ACC112 (cell line): Measurements from ENCODE around the gene ZKSCAN5.

Source experiments
- H2AFZ ChIP-seq: fragments of 200-600 bp; sonication (generic); one replicate; pipeline ENCODE4 v1.6.0; 2017; ENCODE audit warnings: antibody characterized with exemption, low read length; ENCODE audit not compliant: unreplicated experiment
- H3K27ac ChIP-seq: fragments of 200-600 bp; sonication (generic); 2 replicates; pipeline ENCODE4 v1.5.1; 2014; ENCODE audit warnings: low read depth, mild to moderate bottlenecking, antibody characterized with exemption, low read length, moderate library complexity
- H3K27me3 ChIP-seq: fragments of 200-600 bp; sonication (generic); 2 replicates; pipeline ENCODE4 v1.6.1; 2014; ENCODE audit warnings: mild to moderate bottlenecking, antibody characterized with exemption, low read length, moderate library complexity, mixed read lengths; ENCODE audit not compliant: insufficient read depth
- H3K36me3 ChIP-seq: fragments of 200-600 bp; sonication (generic); 2 replicates; pipeline ENCODE4 v1.6.1; 2016; ENCODE audit warnings: mild to moderate bottlenecking, antibody characterized with exemption, low read length, moderate library complexity, mixed read lengths; ENCODE audit not compliant: insufficient read depth
- H3K4me1 ChIP-seq: fragments of 200-600 bp; sonication (generic); one replicate; pipeline ENCODE4 v1.6.1; 2016; ENCODE audit warnings: low read length, mixed read lengths; ENCODE audit not compliant: insufficient read depth, unreplicated experiment, control insufficient read depth
- H3K4me3 ChIP-seq: fragments of 200-600 bp; sonication (generic); 2 replicates; pipeline ENCODE4 v1.5.1; 2014; ENCODE audit warnings: mild to moderate bottlenecking, low read depth, low read length
- H3K79me2 ChIP-seq: fragments of 200-600 bp; sonication (generic); one replicate; pipeline ENCODE4 v1.6.0; 2016; ENCODE audit warnings: low read length; ENCODE audit not compliant: control insufficient read depth, unreplicated experiment, insufficient read depth

The ZKSCAN5 gene

DNA sequence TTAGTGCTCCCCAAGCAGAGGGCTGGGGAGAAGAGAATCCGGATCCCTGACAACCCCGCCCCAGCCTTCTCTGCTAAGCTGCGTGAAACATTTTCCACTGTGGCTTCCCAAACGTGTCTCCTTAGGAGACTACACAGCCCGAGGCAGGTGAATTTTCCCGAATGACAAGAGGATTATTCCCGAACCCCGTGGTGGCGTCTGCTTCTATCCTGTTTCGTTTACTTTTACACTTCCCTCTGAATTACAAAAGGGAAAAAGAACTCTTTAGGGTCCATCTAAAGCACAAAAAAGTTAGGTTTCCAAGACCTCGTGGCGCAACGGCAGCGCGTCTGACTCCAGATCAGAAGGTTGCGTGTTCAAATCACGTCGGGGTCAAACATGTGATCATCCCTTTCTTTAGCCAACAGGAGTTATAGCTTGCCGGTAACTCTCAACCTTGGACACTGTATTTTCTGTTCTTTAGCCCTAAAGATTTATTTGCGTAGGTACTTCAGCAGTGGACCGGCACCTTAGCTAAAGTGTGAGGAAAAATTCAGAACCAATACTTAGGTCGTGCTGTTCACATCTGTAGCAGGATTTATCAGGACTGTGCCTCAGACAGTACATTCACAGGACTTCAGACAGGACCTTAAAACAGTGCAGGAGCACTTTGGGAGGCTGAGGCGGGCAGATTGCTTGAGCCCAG is 34.9 kb upstream of the ZKSCAN5 start:
- H3K27ac ChIP-seq, result no peak overlapping the region
- H2AFZ ChIP-seq, result no peak overlapping the region
- no peak overlapping the region for H3K4me3 ChIP-seq

GRCh38 chr7:99472561-99473314 is 31.7 kb upstream of the ZKSCAN5 start, which contains the start of gene ZNF789:
ZNF789 (plus strand) TSS chr7:99472890; CDS start chr7:99476457, 3,567 bp downstream.
- Histone ChIP-seq H3K79me2 (peaks cover 38% of the 10 kb centered on the region), H3K36me3 (no peaks in the 10 kb centered on the region), H3K27ac (peak within 1 kb of the TSS; percentile 55), H3K27me3 (no peaks in the 10 kb centered on the region), H2AFZ (peak within 1 kb of the TSS; percentile 98), H3K4me1 (peaks cover 6% of the 10 kb centered on the region), H3K4me3 (peak within 1 kb of the TSS; percentile 89)

More for the DNA sequence above, 34.9 kb upstream of the ZKSCAN5 start:
- peaks cover 6% of the 10 kb centered on the region for H3K4me1 ChIP-seq
- H3K27me3 ChIP-seq, result no peaks in the 10 kb centered on the region
- H3K36me3 ChIP-seq, result no peaks in the 10 kb centered on the region
- peaks cover 35% of the 10 kb centered on the region for H3K79me2 ChIP-seq

DNA sequence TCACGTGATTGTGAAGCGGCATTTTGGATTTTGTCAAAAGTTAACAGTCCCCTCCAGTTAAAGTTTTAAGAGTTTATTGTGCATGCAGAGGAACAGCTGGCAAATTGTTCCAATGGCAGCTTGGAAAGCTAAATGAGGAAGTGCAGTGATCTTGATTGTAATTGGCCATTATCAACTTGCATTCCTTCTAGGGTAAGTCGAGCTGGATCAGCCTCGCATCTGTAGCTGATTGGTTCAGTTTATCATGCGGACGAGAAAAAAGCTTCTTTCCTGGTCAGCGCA is 31.2 kb upstream of the ZKSCAN5 start:
- H2AFZ ChIP-seq, result peak overlapping the region; percentile 98
- peak overlapping the region; percentile 22; the same call in 1 of the 2 replicates for H3K27ac ChIP-seq
- peaks cover 6% of the 10 kb centered on the region for H3K4me1 ChIP-seq
- H3K27me3 ChIP-seq, result no peaks in the 10 kb centered on the region
- H3K4me3 ChIP-seq, result peak overlapping the region; percentile 89
- H3K79me2 ChIP-seq, result peaks cover 42% of the 10 kb centered on the region
- H3K36me3 ChIP-seq, result no peaks in the 10 kb centered on the region

- Histone ChIP-seq H3K27me3 (no peaks in the 10 kb centered on the region), H3K4me3 (no peak overlapping the region), H3K27ac (no peak overlapping the region), H3K36me3 (peaks cover 4% of the 10 kb centered on the region; the same call in 1 of the 2 replicates), H3K79me2 (peaks cover 46% of the 10 kb centered on the region), H2AFZ (no peak overlapping the region), H3K4me1 (peaks cover 6% of the 10 kb centered on the region)
Measured at GRCh38 chr7:99476107-99476506, 28.4 kb upstream of the ZKSCAN5 start.

DNA sequence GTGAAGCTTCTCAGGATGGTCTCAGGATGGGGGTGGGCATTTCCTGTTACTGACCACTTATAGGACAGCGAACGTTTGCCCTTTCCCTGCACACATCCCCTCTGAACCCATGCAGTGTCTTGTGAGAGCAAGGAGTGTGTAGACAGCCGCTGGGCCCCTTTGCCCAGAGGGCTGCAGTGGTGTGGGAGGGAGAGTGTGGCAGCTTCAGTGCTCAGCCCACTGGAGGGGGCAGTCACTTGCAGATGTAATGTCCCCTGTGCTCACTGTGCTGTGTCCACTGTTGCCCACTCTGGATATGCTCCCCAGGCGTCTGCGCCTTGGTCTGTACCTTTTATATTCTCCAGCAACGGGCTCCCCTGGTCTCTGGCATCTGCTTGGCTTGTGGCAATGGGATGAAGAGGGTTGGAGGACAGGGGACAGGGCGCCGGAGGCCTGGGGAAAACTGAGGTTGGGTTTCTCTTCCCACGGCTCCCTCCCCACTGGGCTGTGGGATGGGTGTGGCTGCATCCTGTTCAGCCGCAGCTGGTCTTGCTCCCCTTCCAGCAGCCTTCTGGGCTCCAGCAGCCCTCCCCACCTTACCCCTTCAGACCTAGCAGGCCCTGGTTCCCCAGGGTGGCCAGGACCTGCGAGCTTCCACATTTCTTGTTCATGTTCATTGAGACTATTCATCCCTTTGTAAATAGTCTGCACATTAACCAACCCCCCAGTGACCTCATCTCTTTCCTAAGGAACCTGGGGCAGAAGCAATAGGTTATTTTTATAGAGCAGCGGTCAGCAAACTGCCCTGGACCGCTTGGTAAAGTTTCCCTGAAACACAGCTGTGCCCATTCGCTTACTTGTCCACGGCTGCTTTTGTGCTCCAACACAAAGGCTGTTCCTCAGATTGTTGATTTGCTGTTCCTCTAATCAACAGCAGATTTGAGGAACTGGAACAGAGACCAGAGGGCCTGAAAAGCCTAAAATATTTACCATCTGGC is 25.7 kb upstream of the ZKSCAN5 start:
- no peak overlapping the region for H3K27ac ChIP-seq

DNA sequence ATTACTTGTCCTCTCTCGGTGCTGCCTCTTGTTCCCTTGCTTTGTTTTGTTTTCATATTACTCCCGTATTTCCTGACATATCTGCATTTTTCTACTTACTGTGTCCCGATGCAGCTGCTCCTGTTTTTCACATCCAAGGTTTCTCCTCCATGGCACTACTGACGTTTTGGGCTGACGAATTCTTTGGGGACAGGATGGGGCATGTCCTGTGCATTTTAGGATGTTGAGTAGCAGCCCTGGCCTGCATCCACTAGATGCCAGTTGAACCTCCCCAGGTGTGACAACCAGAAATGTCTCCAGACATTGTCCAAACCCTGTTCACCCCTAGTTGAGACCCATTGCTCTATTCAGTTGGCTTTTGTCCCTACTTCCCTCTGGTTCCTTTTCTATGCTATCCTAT is 19.4 kb upstream of the ZKSCAN5 start:
- Histone ChIP-seq H3K27ac (no peak overlapping the region), H3K4me1 (no peaks in the 10 kb centered on the region), H2AFZ (no peak overlapping the region), H3K27me3 (no peaks in the 10 kb centered on the region), H3K36me3 (peaks cover 25% of the 10 kb centered on the region), H3K4me3 (no peak overlapping the region), H3K79me2 (no peaks in the 10 kb centered on the region)

More for the DNA sequence above, 25.7 kb upstream of the ZKSCAN5 start:
- Histone ChIP-seq H2AFZ (no peak overlapping the region), H3K79me2 (peaks cover 36% of the 10 kb centered on the region), H3K27me3 (no peaks in the 10 kb centered on the region), H3K36me3 (peaks cover 4% of the 10 kb centered on the region; the same call in 1 of the 2 replicates), H3K4me3 (no peak overlapping the region), H3K4me1 (peaks cover 4% of the 10 kb centered on the region)

DNA sequence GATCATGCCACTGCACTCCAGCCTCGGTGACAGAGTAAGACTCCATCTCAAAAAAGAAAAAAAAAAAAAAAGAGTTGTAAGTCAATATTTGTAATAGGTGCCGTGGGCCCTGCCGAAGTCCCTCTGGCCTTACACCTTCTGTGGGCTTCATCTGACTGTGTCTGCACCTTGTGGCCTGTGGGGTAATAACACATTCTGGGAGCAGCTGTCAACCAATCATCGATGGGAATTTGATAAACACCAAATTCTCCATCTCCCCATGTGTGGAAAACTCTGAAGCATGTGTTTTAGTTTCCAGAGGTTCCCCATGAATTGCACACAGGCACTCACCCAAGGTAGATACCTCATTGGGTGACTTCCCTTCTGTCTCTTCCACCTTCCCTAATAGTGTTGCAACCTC is 15.2 kb upstream of the ZKSCAN5 start:
- Histone ChIP-seq H3K27ac (no peak overlapping the region), H3K36me3 (peaks cover 40% of the 10 kb centered on the region), H3K79me2 (peaks cover 2% of the 10 kb centered on the region), H3K4me1 (no peaks in the 10 kb centered on the region), H3K27me3 (no peaks in the 10 kb centered on the region), H2AFZ (no peak overlapping the region), H3K4me3 (no peak overlapping the region)

DNA sequence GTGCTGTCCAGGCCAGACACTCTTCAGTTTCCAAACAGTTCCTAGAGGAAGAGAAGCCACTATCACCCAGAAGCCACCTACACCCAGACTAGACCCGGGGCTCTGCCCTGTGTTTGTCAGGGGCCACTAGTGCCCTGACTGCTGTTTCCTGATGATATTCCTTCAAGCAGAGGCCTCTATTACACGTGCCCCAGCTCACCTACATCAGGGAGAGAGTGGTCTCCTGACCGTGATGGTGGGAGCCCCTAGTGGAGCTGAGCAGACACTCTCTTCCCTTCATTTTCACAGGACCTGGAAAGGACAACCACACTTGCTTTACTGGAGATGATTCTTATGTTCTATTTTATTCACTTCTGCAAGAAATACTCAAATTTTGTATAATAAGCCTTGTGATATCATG is 13.6 kb upstream of the ZKSCAN5 start:
- no peaks in the 10 kb centered on the region for H3K27me3 ChIP-seq
- no peak overlapping the region for H3K27ac ChIP-seq
- peaks cover 2% of the 10 kb centered on the region for H3K79me2 ChIP-seq
- no peak overlapping the region for H2AFZ ChIP-seq
- peaks cover 48% of the 10 kb centered on the region for H3K36me3 ChIP-seq
- H3K4me1 ChIP-seq, result no peaks in the 10 kb centered on the region
- H3K4me3 ChIP-seq, result no peak overlapping the region

GRCh38 chr7:99493823-99494222 is 10.6 kb upstream of the ZKSCAN5 start:
- Histone ChIP-seq H3K27me3 (no peaks in the 10 kb centered on the region), H2AFZ (no peak overlapping the region), H3K4me3 (no peak overlapping the region), H3K36me3 (peaks cover 58% of the 10 kb centered on the region), H3K27ac (no peak overlapping the region), H3K79me2 (peaks cover 23% of the 10 kb centered on the region), H3K4me1 (peaks cover 11% of the 10 kb centered on the region)

DNA sequence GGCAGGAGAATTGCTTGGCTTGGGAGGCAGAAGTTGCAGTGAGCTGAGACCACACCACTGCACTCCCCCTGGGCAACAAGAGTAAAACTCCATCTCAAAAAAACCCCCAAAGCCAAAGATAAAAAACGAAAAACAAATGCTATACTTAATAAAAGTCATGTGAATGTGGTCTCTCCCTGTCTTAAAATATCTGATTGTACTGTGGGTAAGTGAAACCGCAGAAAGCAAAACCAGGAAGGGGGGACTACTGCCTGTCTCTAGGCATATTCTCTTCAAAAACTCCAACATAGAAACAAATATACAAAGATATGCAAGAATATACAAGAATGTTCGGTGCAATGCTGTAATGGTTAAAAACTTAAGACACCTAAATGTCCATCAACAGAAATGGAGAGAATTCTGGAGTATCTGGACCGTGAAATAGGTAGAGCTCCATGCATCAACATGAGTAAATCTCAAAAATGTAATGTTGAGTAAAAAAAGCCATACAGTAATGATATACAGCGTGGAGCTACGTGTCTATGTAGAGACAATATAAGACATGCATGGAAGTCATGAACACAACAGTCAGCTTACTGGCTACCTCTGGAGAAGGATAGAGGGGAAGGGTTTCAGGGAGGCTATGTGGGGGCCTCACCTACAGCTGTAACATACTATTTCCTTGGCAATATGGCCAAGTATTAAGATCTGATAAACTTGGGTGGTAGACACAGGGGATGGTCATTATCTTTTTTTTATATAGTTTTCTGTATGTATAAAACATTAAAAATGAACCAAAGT is 6.5 kb upstream of the ZKSCAN5 start:
- Histone ChIP-seq H3K4me3 (peak overlapping the region; percentile 99), H3K27me3 (no peaks in the 10 kb centered on the region), H3K4me1 (peaks cover 11% of the 10 kb centered on the region), H3K27ac (no peak overlapping the region), H3K79me2 (peaks cover 48% of the 10 kb centered on the region), H2AFZ (no peak overlapping the region), H3K36me3 (peaks cover 54% of the 10 kb centered on the region)
